T-cell (primary cell): Measurements from ENCODE around the gene PRSS33. TPM values are rescaled to one million over a fixed set of nuclear protein-coding genes. Genes with fewer than 3 reads are reported as not detected.
A peak's percentile ranks its signal among the peaks of the same experiment; 100 is the strongest.

ENCODE experiments used
- ATAC-seq, 4 experiments: fragments of 200-7000 bp in 3 of 4; fragments of 150-1000 bp in 1 of 4; cut with Tn5 transposase; replicated peaks in 1 of 4; 1 replicate in 3 of 4; 2 replicates in 1 of 4; pipeline ENCODE4 v1.10.0; 2021; ENCODE audit warnings: moderate library complexity in 3 of 4, mild to moderate bottlenecking in 2 of 4, moderate number of reproducible peaks in 1 of 4
- CTCF ChIA-PET, 2 donors: fragments of 300-600 bp; sonication (Branson Sonifier 250); formaldehyde crosslinking; loops; one replicate each; lab custom pipeline; 2022; ENCODE audit warnings: antibody characterized with exemption in 2 of 2; lab: Charles Lee
- POLR2A ChIA-PET, 2 donors: fragments of 300-600 bp; sonication (Branson Sonifier 250); formaldehyde crosslinking; loops; one replicate each; lab custom pipeline; 2022; ENCODE audit warnings: antibody characterized with exemption in 2 of 2; lab: Charles Lee
- DNase-seq, 35 experiments: peaks; one replicate each; pipeline versions ENCODE4 v3.0.0 to v3.0.0-alpha.2; 2013 to 2023
- H3K27ac ChIP-seq: one replicate; pipeline ENCODE4 v1.5.1; 2013; ENCODE audit warnings: low read length
- H3K27me3 ChIP-seq, 2 experiments: replicated peaks in 1 of 2; 1 replicate in 1 of 2; 2 replicates in 1 of 2; pipeline versions ENCODE4 v1.6.1 to v1.7.0; 2013; ENCODE audit warnings: low read length in 1 of 2, mixed read lengths in 1 of 2; ENCODE audit not compliant: control insufficient read depth in 2 of 2, insufficient read depth in 2 of 2; ENCODE audit errors: extremely low read depth in 1 of 2
- H3K36me3 ChIP-seq, 2 donors: 1 replicate in 1 of 2; 2 replicates in 1 of 2; pipeline versions ENCODE4 v1.6.1 to v1.7.0; 2013; ENCODE audit warnings: low read length in 1 of 2; ENCODE audit not compliant: control insufficient read depth in 2 of 2, insufficient read depth in 1 of 2; ENCODE audit errors: extremely low read depth in 1 of 2
- H3K4me1 ChIP-seq, 2 experiments: 1 replicate in 1 of 2; 2 replicates in 1 of 2; pipeline versions ENCODE4 v1.6.1 to v1.7.0; 2013; ENCODE audit warnings: low read length in 2 of 2, mixed read lengths in 1 of 2; ENCODE audit not compliant: insufficient read depth in 2 of 2, control insufficient read depth in 1 of 2; ENCODE audit errors: extremely low read depth in 1 of 2
- H3K4me3 ChIP-seq, 2 donors: 1 replicate in 1 of 2; 2 replicates in 1 of 2; pipeline versions ENCODE4 v1.5.1 to v1.7.0; 2013; ENCODE audit warnings: mild to moderate bottlenecking in 2 of 2, low read length in 1 of 2, moderate library complexity in 1 of 2; ENCODE audit not compliant: control insufficient read depth in 1 of 2; ENCODE audit errors: extremely low read depth in 1 of 2
- H3K9me3 ChIP-seq: 2 replicates; pipeline ENCODE4 v1.7.0; 2013
- H3K27ac Mint-ChIP-seq, 2 donors: one replicate each; pipeline ENCODE4 v1.8.0; 2020 to 2021; ENCODE audit warnings: mild to moderate bottlenecking in 2 of 2, mixed read lengths in 2 of 2
- H3K27me3 Mint-ChIP-seq, 2 donors: one replicate each; pipeline ENCODE4 v1.8.0; 2021 to 2022; ENCODE audit warnings: mixed read lengths in 2 of 2
- H3K36me3 Mint-ChIP-seq: one replicate; pipeline ENCODE4 v1.8.0; 2021; ENCODE audit warnings: mixed read lengths
- H3K4me1 Mint-ChIP-seq, 3 donors: one replicate each; pipeline ENCODE4 v1.8.0; 2020 to 2022; ENCODE audit warnings: mixed read lengths in 3 of 3, mild to moderate bottlenecking in 1 of 3
- H3K4me3 Mint-ChIP-seq, 3 donors: one replicate each; pipeline ENCODE4 v1.8.0; 2020 to 2022; ENCODE audit warnings: mild to moderate bottlenecking in 3 of 3, mixed read lengths in 3 of 3, moderate library complexity in 3 of 3
- H3K9me3 Mint-ChIP-seq, 3 donors: one replicate each; pipeline ENCODE4 v1.8.0; 2020 to 2022; ENCODE audit warnings: mixed read lengths in 3 of 3
- WGBS: methylation state at CpG from one replicate; pipeline ENCODE4 v1.1.5; 2013; ENCODE audit warnings: missing lambda C conversion rate; ENCODE audit not compliant: insufficient coverage; 5-methylcytosine and 5-hydroxymethylcytosine counted together
- total RNA-seq, 35 experiments: library from RNA in 6 of 35; stranded (reverse) in 6 of 35; fragments of 120-200 nt in 1 of 35; gene quantifications; one replicate each; pipeline versions ENCODE4 v1.2.1 to v1.2.4 and lab custom pipeline; 2013 to 2026

Gene PRSS33
- total RNA-seq, 5 donors from 2014 or later (not counting 1 experiment from before 2014, with no cell fraction given), result not detected

GRCh38 chr16:2775131-2775716 is 12.1 kb downstream of the PRSS33 start:
- ChIA-PET POLR2A (interaction anchor here in 1 of 2 donors (0.7 kb wide), 1 partner anchor 18 kb away, joined by 3 read pairs; no protein-coding TSS in a partner anchor), CTCF (no interaction called here)
- H3K36me3 ChIP-seq, result peaks cover 13 to 45% of the 10 kb centered on the region in 2 donors
- peak overlapping the region in 1 of 2 donors; percentile 90 for H3K27ac Mint-ChIP-seq
- no peaks in the 10 kb centered on the region for H3K9me3 Mint-ChIP-seq
- H3K4me1 Mint-ChIP-seq, result peaks cover 43 to 55% (median 55%) of the 10 kb centered on the region in 3 donors
- H3K27me3 Mint-ChIP-seq, result no peaks in the 10 kb centered on the region
- H3K4me3 ChIP-seq, result no peak overlapping the region
- no peak overlapping the region for H3K27ac ChIP-seq
- H3K36me3 Mint-ChIP-seq, result peaks cover 20% of the 10 kb centered on the region
- peaks cover 13 to 49% of the 10 kb centered on the region in 2 experiments for H3K4me1 ChIP-seq
- H3K4me3 Mint-ChIP-seq, result peak overlapping the region; percentile 92 to 93 (median 92)
- no peaks in the 10 kb centered on the region for H3K27me3 ChIP-seq
- ATAC-seq (no peak), DNase-seq (no peak)
- no peaks in the 10 kb centered on the region for H3K9me3 ChIP-seq
- WGBS, result 72% methylated on average over 4 of the region's 7 CpGs

GRCh38 chr16:2774161-2774891 is 13.0 kb downstream of the PRSS33 start:
- no peaks in the 10 kb centered on the region for H3K27me3 ChIP-seq
- DNase-seq (no peak), ATAC-seq (no peak)
- Mint-ChIP-seq H3K4me3 (peak overlapping the region in 1 of 3 donors; percentile 24), H3K4me1 (peaks cover 48 to 60% (median 57%) of the 10 kb centered on the region in 3 donors), H3K9me3 (no peaks in the 10 kb centered on the region), H3K27me3 (no peaks in the 10 kb centered on the region), H3K27ac (peak overlapping the region in 1 of 2 donors; percentile 48), H3K36me3 (peaks cover 27% of the 10 kb centered on the region)
- peaks cover 20 to 54% of the 10 kb centered on the region in 2 donors for H3K36me3 ChIP-seq
- POLR2A ChIA-PET, result interaction anchor here in 1 of 2 donors (0.7 kb wide), 1 partner anchor 17 kb away, joined by 3 read pairs; no protein-coding TSS in a partner anchor
- H3K9me3 ChIP-seq, result no peaks in the 10 kb centered on the region
- H3K27ac ChIP-seq, result peak overlapping the region; percentile 10
- WGBS, result 94% methylated on average over 4 of the region's 7 CpGs
- CTCF ChIA-PET, result no interaction called here
- peaks cover 13 to 46% of the 10 kb centered on the region in 2 experiments for H3K4me1 ChIP-seq
- H3K4me3 ChIP-seq, result no peak overlapping the region

DNA sequence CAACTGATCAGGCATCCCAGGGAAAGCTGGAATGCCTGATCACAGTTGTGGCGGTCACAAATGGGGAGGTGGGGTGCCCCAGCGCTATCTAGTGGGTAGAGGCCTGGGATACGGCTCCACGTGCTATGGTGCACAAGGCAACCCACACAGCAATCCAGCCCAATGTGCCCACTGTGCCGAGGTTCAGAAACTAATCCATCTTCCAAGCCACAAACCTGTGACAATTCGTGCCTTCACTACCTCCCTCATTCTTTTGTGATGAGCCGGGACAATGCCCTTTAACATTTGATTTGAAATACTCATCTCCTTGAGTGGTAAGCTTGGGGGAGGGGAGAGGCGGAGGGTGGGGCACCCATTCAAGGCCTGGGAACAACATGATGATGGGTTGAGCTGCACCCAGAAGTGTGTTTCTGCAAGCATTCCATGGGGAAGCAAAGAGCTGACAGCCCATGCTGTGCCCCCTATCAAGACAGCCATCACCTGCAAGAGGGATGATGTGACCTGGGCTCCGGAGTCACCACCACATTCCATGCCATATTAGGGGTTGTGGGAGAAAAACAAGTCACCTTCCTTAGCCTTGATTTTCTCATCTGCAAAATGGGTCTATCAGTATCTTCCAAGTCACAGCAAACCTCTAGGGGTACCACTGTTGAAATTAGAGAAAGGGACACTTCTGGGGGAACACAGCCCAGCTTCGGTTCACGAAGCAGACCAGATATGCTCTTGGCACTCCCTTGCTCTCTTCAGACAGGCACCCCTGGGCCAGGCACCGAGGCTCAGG is 14.0 kb downstream of the PRSS33 start:
- ChIA-PET CTCF (no interaction called here), POLR2A (interaction anchor here in 1 of 2 donors (0.5 kb wide), 1 partner anchor 986 kb away, joined by 5 read pairs; no protein-coding TSS in a partner anchor)
- ATAC-seq, result no peak
- Mint-ChIP-seq H3K4me1 (peaks cover 51 to 52% (median 51%) of the 10 kb centered on the region in 3 donors), H3K27ac (peak overlapping the region in 1 of 2 donors; percentile 48), H3K4me3 (no peak overlapping the region), H3K36me3 (peaks cover 34% of the 10 kb centered on the region), H3K27me3 (no peaks in the 10 kb centered on the region), H3K9me3 (no peaks in the 10 kb centered on the region)
- no peak for DNase-seq
- Histone ChIP-seq H3K27ac (no peak overlapping the region), H3K27me3 (no peaks in the 10 kb centered on the region), H3K9me3 (no peaks in the 10 kb centered on the region), H3K4me1 (peaks cover 10 to 41% of the 10 kb centered on the region in 2 experiments), H3K4me3 (no peak overlapping the region), H3K36me3 (peaks cover 20 to 63% of the 10 kb centered on the region in 2 donors)
- 94% methylated on average over 3 of the region's 12 CpGs for WGBS

DNA sequence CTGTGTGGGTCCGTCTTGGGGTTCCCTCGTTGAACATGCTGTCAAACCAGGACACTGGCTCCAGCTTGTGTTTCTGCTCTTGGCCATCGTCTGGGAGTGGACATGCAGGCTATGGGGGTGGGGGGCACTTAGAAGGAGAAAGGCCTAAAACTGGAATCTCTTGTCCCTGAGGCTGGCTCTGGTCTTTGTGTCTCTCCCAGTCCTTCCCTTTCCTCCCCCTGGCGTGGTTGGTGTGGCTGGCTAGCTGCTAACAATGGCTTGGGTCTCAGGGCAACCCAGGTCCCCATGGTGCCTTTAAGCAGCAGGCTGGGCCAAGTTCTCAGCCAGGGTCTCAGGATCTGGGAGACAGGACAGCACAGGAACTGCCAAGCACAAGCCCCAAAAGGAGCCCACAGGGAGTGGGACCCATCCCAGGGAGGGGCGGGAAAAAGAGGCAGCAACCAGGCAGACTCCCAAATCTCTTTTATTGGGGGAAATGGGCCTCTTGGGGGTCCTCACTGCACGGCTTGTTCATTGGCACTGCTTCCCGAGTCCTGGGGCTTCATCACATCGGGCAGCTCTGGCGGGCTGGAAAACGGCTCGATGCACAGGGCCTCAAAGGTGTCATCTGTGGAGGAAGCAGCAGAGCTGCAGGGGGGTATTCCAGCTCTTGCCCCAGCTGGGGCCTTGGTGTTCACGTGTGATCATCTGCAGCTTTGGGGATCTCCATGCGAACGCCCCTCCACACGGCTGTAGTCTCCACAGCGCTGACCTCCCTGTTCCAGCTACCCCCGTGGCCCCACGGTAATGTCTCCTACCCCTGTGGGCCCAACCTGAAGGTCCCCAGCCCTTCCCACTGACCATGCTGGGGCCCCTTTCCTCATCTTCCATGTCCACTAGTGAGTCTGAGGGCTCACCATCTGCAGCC is 15.6 kb downstream of the PRSS33 start:
- Histone ChIP-seq H3K27ac (no peak overlapping the region), H3K36me3 (peaks cover 28 to 80% of the 10 kb centered on the region in 2 donors), H3K27me3 (no peaks in the 10 kb centered on the region), H3K4me1 (peaks cover 8 to 40% of the 10 kb centered on the region in 2 experiments), H3K9me3 (no peaks in the 10 kb centered on the region), H3K4me3 (no peak overlapping the region)
- peaks cover 45 to 58% (median 49%) of the 10 kb centered on the region in 3 donors for H3K4me1 Mint-ChIP-seq
- peaks cover 46% of the 10 kb centered on the region for H3K36me3 Mint-ChIP-seq
- CTCF ChIA-PET, result no interaction called here
- ATAC-seq (no peak), DNase-seq (no peak)
- POLR2A ChIA-PET, result interaction anchor here in 1 of 2 donors (0.8 kb wide), 1 partner anchor 16 kb away, joined by 12 read pairs; no protein-coding TSS in a partner anchor
- 88% methylated on average over 15 of the region's 18 CpGs for WGBS
- H3K27ac Mint-ChIP-seq, result peak overlapping the region in 1 of 2 donors; percentile 10
- H3K27me3 Mint-ChIP-seq, result no peaks in the 10 kb centered on the region
- H3K4me3 Mint-ChIP-seq, result no peak overlapping the region
- no peaks in the 10 kb centered on the region for H3K9me3 Mint-ChIP-seq

GRCh38 chr16:2770057-2770951 is 17.1 kb downstream of the PRSS33 start:
- H3K27ac Mint-ChIP-seq, result no peak overlapping the region
- peak overlapping the region in 1 of 3 donors; percentile 33 for H3K4me3 Mint-ChIP-seq
- no peaks in the 10 kb centered on the region for H3K9me3 ChIP-seq
- DNase-seq (peak in 2 of 35 experiments; percentile 30 to 40), ATAC-seq (peak in 1 of 4 experiments; percentile 5)
- H3K27me3 Mint-ChIP-seq, result no peaks in the 10 kb centered on the region
- ChIA-PET CTCF (no interaction called here), POLR2A (no interaction called here)
- H3K36me3 ChIP-seq, result peaks cover 31 to 94% of the 10 kb centered on the region in 2 donors
- H3K27ac ChIP-seq, result no peak overlapping the region
- H3K4me1 Mint-ChIP-seq, result peaks cover 35 to 61% (median 38%) of the 10 kb centered on the region in 3 donors
- WGBS, result 87% methylated on average over 24 of the region's 32 CpGs
- H3K4me3 ChIP-seq, result no peak overlapping the region
- H3K4me1 ChIP-seq, result peaks cover 0 to 27% of the 10 kb centered on the region in 2 experiments
- H3K9me3 Mint-ChIP-seq, result no peaks in the 10 kb centered on the region
- H3K27me3 ChIP-seq, result no peaks in the 10 kb centered on the region
- H3K36me3 Mint-ChIP-seq, result peaks cover 58% of the 10 kb centered on the region
